Neural cell (in vitro differentiated cells): Measurements from ENCODE around the gene PUM1. TPM values are rescaled to one million over a fixed set of nuclear protein-coding genes. Genes with fewer than 3 reads are reported as not detected.

Source experiments
- H2AFZ ChIP-seq: fragments of 200-600, 300-800 bp; sonication (generic), shearing (Covaris generic); 2 replicates; pipeline ENCODE4 v1.6.0; 2014; ENCODE audit warnings: low read depth, mild to moderate bottlenecking, antibody characterized with exemption, low read length, moderate library complexity
- H3F3A ChIP-seq: fragments of 200-600 bp; shearing (Covaris generic); 2 replicates; pipeline ENCODE4 v1.6.1; 2016; ENCODE audit warnings: mild to moderate bottlenecking, moderate library complexity, mixed read lengths, antibody characterized with exemption, low read length; ENCODE audit not compliant: insufficient read depth, poor library complexity, severe bottlenecking
- H3K27ac ChIP-seq: fragments of 200-600, 300-800 bp; sonication (generic), shearing (Covaris generic); 2 replicates; pipeline ENCODE4 v1.5.1; 2014; ENCODE audit warnings: mild to moderate bottlenecking, low read length, moderate library complexity
- H3K27me3 ChIP-seq: fragments of 300-800, 200-600 bp; sonication (generic), shearing (Covaris generic); 2 replicates; pipeline ENCODE4 v1.6.0; 2014; ENCODE audit warnings: mild to moderate bottlenecking, low read depth, low read length, moderate library complexity; ENCODE audit not compliant: insufficient read depth
- H3K36me3 ChIP-seq: fragments of 300-800, 200-600 bp; sonication (generic), shearing (Covaris generic); 2 replicates; pipeline ENCODE4 v1.5.1; 2014; ENCODE audit warnings: mild to moderate bottlenecking, antibody characterized with exemption, low read length, moderate library complexity; ENCODE audit not compliant: insufficient read depth
- H3K4me2 ChIP-seq: fragments of 300-800, 200-600 bp; sonication (generic), shearing (Covaris generic); 2 replicates; pipeline ENCODE4 v1.6.0; 2014; ENCODE audit warnings: mild to moderate bottlenecking, low read length
- H3K4me3 ChIP-seq: fragments of 300-800, 200-600 bp; sonication (generic), shearing (Covaris generic); 2 replicates; pipeline ENCODE4 v1.5.1; 2014; ENCODE audit warnings: mild to moderate bottlenecking, low read length, moderate library complexity
- H3K79me2 ChIP-seq: fragments of 200-600 bp; shearing (Covaris generic); replicated peaks from 2 replicates; pipeline ENCODE4 v1.6.0; 2014; ENCODE audit warnings: mild to moderate bottlenecking, low read length, moderate library complexity; ENCODE audit not compliant: insufficient read depth
- H3K9ac ChIP-seq: fragments of 300-800, 200-600 bp; sonication (generic), shearing (Covaris generic); 2 replicates; pipeline ENCODE4 v1.6.1; 2016; ENCODE audit warnings: mild to moderate bottlenecking, low read length, mixed read lengths
- H3K9me2 ChIP-seq: fragments of 200-600 bp; shearing (Covaris generic); 2 replicates; pipeline ENCODE4 v1.6.1; 2016; ENCODE audit warnings: mild to moderate bottlenecking, low read length, mixed read lengths; ENCODE audit not compliant: insufficient read depth
- H3K9me3 ChIP-seq: fragments of 200-600, 300-800 bp; sonication (generic), shearing (Covaris generic); 2 replicates; pipeline ENCODE4 v1.6.1; 2016; ENCODE audit warnings: mild to moderate bottlenecking, mixed run types, low read length, moderate library complexity, mixed read lengths
- H4K20me1 ChIP-seq: fragments of 200-600 bp; shearing (Covaris generic); 2 replicates; pipeline ENCODE4 v1.6.1; 2016; ENCODE audit warnings: mild to moderate bottlenecking, mixed run types; ENCODE audit not compliant: insufficient read depth
- EP300 ChIP-seq: fragments of 450-650 bp; conservative IDR thresholded peaks from 2 replicates; pipeline ENCODE4 v1.6.1; 2014; ENCODE audit warnings: antibody characterized with exemption, mild to moderate bottlenecking, moderate library complexity; ENCODE audit not compliant: poor library complexity, severe bottlenecking
- EZH2 ChIP-seq: fragments of 200-600, 300-800 bp; shearing (Covaris generic), sonication (generic); IDR thresholded peaks from 2 replicates; pipeline ENCODE4 v1.6.1; 2014; ENCODE audit warnings: antibody characterized with exemption, low read length, borderline replicate concordance, mild to moderate bottlenecking; ENCODE audit not compliant: insufficient read depth, poor library complexity, severe bottlenecking
- MXI1 ChIP-seq: fragments of 450-650 bp; conservative IDR thresholded peaks from 2 replicates; pipeline ENCODE4 v1.6.1; 2014; ENCODE audit warnings: antibody characterized with exemption, mild to moderate bottlenecking; ENCODE audit not compliant: poor library complexity, severe bottlenecking
- POLR2AphosphoS5 ChIP-seq: IDR thresholded peaks from 2 replicates; pipeline ENCODE4 v1.6.1; 2012
- RAD21 ChIP-seq: fragments of 450-650 bp; conservative IDR thresholded peaks from 2 replicates; pipeline ENCODE4 v1.6.1; 2014; ENCODE audit warnings: antibody characterized with exemption, mild to moderate bottlenecking, moderate library complexity
- SMC3 ChIP-seq: fragments of 450-650 bp; conservative IDR thresholded peaks from 2 replicates; pipeline ENCODE4 v1.6.1; 2014; ENCODE audit warnings: antibody characterized with exemption, mild to moderate bottlenecking, moderate library complexity; ENCODE audit not compliant: poor library complexity
- TAF1 ChIP-seq: IDR thresholded peaks from 2 replicates; pipeline ENCODE4 v1.6.1; 2012; ENCODE audit warnings: low read depth
- polyA plus RNA-seq: library from polyadenylated mRNA; depleted of rRNA; stranded (reverse); fragments of >200 nt; gene quantifications from 2 replicates; pipeline ENCODE4 v1.2.3, GENCODE V29; 2014
- TF ChIP-seq, protein P1 (sequence below): fragments of 450-650 bp; IDR thresholded peaks from 2 replicates; pipeline ENCODE4 v1.5.1; 2014; ENCODE audit warnings: antibody characterized with exemption, mild to moderate bottlenecking, moderate library complexity; ENCODE audit not compliant: poor library complexity, severe bottlenecking
- TF ChIP-seq, protein P2 (sequence below): IDR thresholded peaks from 2 replicates; pipeline ENCODE4 v1.6.1; 2012; ENCODE audit warnings: borderline replicate concordance

The PUM1 gene
- polyA plus RNA-seq, 1 donor from 2014 or later: 60.8 TPM

DNA sequence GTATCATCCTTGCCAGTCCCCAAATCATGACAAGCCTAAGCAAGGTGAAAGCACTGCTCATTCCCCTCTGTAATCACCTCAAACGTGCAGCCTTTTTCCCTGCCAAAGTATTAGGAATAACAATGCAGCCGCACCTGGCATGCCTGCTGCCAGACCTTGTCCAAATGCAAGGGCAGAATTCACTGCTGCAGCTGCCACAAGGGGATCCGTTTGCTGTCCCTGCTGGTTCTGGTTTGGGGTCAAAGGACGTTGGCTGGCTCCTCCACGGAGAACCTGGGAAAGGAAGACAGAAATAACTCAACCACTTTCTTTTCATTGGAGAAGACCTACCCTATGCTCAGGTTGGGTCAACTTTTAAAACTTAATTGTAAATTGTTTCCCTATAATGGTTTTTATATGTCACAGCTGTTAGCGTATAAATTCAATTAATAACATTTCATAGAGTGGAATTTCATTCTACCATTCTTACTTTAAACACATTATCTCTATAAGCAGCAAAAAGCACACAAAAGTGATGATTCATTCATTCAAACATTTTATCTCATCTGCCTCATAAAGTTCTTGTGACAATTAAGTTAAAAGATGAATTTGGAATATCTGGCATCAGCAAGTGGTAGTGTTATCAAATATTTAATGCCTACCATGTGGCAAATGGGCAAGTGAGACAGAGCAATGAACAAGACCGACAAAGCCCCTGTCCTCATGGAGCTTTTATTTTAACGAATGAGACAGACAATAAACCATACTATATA is 97.1 kb downstream of the PUM1 start:
- H3K4me2 ChIP-seq: no peak overlapping the region
- H3K9me3 ChIP-seq: no peaks in the 10 kb centered on the region
- H3K36me3 ChIP-seq: peaks cover 6% of the 10 kb centered on the region
- no peak overlapping the region for H3K9ac ChIP-seq
- TF ChIP-seq, protein P1, sequence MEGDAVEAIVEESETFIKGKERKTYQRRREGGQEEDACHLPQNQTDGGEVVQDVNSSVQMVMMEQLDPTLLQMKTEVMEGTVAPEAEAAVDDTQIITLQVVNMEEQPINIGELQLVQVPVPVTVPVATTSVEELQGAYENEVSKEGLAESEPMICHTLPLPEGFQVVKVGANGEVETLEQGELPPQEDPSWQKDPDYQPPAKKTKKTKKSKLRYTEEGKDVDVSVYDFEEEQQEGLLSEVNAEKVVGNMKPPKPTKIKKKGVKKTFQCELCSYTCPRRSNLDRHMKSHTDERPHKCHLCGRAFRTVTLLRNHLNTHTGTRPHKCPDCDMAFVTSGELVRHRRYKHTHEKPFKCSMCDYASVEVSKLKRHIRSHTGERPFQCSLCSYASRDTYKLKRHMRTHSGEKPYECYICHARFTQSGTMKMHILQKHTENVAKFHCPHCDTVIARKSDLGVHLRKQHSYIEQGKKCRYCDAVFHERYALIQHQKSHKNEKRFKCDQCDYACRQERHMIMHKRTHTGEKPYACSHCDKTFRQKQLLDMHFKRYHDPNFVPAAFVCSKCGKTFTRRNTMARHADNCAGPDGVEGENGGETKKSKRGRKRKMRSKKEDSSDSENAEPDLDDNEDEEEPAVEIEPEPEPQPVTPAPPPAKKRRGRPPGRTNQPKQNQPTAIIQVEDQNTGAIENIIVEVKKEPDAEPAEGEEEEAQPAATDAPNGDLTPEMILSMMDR: no peak
- no peak overlapping the region for H2AFZ ChIP-seq
- no peak overlapping the region for H3K4me3 ChIP-seq
- H3F3A ChIP-seq: no peaks in the 10 kb centered on the region
- no peaks in the 10 kb centered on the region for H3K9me2 ChIP-seq
- no peak overlapping the region for H3K27ac ChIP-seq
- H3K79me2 ChIP-seq: peaks cover 41% of the 10 kb centered on the region
- H4K20me1 ChIP-seq: no peaks in the 10 kb centered on the region
- H3K27me3 ChIP-seq: no peaks in the 10 kb centered on the region

DNA sequence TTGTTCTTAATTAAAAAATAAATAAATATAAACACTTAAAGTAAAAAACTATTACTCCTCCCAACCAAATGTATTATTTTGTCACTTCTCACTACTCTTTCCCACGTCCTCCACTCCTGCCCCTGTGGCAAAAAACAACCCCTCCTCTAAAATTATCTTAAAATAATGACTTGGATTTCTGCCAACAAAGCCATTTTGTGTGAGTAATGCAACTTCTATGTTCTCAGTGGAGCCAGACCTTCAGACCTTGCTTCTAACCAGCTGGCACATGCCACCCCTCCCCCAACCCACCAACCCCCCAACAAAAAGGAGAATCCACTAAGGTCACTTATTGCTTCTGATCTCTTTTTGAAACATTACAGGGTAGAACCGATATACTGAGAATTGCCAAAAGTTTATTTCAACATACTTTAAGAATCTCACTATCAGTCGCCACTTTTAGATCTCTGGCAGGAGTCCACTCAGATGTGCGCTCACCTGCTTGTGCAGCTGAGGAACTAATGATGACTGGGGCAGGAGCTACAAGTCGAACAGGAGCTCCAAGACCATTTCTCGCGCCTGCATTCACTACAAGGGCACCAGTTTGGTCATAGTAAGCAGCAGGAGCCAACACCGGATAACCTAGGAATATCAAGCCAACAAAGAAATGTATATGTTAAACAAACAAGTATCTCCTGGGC is 98.7 kb downstream of the PUM1 start:
- Histone ChIP-seq H3K36me3 (peaks cover 11% of the 10 kb centered on the region), H3K4me2 (no peak overlapping the region)

More for the DNA sequence above, 98.7 kb downstream of the PUM1 start:
- H3F3A ChIP-seq: no peaks in the 10 kb centered on the region
- no peak overlapping the region for H3K4me3 ChIP-seq
- no peaks in the 10 kb centered on the region for H3K27me3 ChIP-seq
- H3K79me2 ChIP-seq: peaks cover 41% of the 10 kb centered on the region
- no peaks in the 10 kb centered on the region for H3K9me2 ChIP-seq
- no peak overlapping the region for H2AFZ ChIP-seq
- TF ChIP-seq TAF1 (no peak), RAD21 (no peak), MXI1 (no peak), SMC3 (no peak), EZH2 (no peak), EP300 (no peak), POLR2AphosphoS5 (no peak)
- TF ChIP-seq, protein P1: no peak
- TF ChIP-seq, protein P2, sequence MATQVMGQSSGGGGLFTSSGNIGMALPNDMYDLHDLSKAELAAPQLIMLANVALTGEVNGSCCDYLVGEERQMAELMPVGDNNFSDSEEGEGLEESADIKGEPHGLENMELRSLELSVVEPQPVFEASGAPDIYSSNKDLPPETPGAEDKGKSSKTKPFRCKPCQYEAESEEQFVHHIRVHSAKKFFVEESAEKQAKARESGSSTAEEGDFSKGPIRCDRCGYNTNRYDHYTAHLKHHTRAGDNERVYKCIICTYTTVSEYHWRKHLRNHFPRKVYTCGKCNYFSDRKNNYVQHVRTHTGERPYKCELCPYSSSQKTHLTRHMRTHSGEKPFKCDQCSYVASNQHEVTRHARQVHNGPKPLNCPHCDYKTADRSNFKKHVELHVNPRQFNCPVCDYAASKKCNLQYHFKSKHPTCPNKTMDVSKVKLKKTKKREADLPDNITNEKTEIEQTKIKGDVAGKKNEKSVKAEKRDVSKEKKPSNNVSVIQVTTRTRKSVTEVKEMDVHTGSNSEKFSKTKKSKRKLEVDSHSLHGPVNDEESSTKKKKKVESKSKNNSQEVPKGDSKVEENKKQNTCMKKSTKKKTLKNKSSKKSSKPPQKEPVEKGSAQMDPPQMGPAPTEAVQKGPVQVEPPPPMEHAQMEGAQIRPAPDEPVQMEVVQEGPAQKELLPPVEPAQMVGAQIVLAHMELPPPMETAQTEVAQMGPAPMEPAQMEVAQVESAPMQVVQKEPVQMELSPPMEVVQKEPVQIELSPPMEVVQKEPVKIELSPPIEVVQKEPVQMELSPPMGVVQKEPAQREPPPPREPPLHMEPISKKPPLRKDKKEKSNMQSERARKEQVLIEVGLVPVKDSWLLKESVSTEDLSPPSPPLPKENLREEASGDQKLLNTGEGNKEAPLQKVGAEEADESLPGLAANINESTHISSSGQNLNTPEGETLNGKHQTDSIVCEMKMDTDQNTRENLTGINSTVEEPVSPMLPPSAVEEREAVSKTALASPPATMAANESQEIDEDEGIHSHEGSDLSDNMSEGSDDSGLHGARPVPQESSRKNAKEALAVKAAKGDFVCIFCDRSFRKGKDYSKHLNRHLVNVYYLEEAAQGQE: no peak
- no peaks in the 10 kb centered on the region for H4K20me1 ChIP-seq
- no peak overlapping the region for H3K27ac ChIP-seq
- no peak overlapping the region for H3K9ac ChIP-seq
- no peaks in the 10 kb centered on the region for H3K9me3 ChIP-seq
